Measurements from ENCODE around the gene ALDH1A1.

The ALDH1A1 gene

DNA sequence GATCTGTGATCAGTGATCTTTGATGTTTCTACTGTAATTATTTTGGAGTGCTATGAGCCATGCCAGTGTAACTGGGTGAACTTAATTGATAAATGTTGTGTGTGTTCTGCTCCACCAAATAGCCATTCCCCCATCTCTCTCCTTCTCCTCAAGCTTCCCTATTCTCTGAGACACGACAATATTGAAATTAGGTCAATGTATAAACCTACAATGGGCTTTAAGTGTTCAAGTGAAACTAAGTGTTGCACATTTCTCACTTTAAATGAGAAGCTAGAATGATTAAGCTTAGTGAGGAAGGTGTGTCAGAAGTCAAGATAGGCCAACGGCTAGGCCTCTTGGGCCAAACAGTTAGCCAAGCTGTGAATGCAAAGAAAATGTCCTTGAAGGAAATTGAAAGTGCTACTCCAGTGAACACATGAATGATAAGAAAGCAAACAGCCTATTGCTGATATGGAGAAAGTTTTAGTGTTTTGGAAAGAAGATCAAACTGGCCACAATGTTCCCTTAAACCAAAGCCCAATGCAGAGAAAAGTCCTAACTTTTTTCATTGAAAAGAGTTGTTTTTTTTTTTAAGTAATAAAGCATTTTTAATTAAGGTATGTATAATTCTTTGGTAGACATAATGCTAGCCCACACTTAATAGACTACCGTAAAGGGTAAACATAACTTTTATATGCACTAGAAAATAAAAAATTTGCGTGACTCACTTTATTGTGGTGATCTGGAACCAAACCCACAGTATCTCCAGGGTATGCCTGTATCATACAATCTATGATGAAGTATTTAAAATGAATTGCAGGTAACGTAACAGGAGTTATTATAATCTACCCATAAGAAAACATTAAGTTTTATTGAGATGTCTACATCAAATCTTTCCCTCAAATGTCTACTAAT, 42.5 kb upstream of the ALDH1A1 start:
- no peak for DNase-seq (ENCODE audit: low read depth)
- TF ChIP-seq POLR2A (IDR thresholded peaks at IDR 0.05; ENCODE audit: extremely low read depth, insufficient read length) (no peak), MYC (IDR thresholded peaks at IDR 0.05; ENCODE audit: low read depth, low read length) (no peak)
- TF ChIP-seq, protein P1, sequence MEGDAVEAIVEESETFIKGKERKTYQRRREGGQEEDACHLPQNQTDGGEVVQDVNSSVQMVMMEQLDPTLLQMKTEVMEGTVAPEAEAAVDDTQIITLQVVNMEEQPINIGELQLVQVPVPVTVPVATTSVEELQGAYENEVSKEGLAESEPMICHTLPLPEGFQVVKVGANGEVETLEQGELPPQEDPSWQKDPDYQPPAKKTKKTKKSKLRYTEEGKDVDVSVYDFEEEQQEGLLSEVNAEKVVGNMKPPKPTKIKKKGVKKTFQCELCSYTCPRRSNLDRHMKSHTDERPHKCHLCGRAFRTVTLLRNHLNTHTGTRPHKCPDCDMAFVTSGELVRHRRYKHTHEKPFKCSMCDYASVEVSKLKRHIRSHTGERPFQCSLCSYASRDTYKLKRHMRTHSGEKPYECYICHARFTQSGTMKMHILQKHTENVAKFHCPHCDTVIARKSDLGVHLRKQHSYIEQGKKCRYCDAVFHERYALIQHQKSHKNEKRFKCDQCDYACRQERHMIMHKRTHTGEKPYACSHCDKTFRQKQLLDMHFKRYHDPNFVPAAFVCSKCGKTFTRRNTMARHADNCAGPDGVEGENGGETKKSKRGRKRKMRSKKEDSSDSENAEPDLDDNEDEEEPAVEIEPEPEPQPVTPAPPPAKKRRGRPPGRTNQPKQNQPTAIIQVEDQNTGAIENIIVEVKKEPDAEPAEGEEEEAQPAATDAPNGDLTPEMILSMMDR (IDR thresholded peaks at IDR 0.05; ENCODE audit: low read depth, low read length), result no peak
- TF ChIP-seq, protein P2, sequence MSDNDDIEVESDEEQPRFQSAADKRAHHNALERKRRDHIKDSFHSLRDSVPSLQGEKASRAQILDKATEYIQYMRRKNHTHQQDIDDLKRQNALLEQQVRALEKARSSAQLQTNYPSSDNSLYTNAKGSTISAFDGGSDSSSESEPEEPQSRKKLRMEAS (IDR thresholded peaks at IDR 0.05; ENCODE audit: low read depth, low read length), result no peak
- no peak overlapping the region for H3K4me3 ChIP-seq (ENCODE audit: low read depth, low read length)

DNA sequence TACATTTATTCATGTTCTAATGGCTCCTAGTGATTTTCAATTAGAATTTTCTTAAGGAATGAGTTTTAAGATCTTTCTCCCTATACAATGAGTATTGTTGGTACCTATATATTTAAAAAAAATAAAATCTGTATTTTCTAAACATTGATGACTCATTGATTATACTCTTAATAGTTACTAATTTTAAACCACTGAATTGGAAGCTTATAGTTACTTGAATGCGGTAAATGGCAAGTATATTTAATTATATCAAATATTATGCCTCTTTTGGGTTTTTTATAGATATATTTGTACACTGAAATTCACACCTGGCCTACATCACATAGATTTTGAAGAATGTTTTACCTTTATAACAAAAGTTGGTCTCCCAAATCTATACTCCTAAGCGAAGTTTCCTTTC, 38.9 kb upstream of the ALDH1A1 start:
- TF ChIP-seq MYC (IDR thresholded peaks at IDR 0.05; ENCODE audit: low read depth, low read length), result no peak
- TF ChIP-seq, protein P1 (IDR thresholded peaks at IDR 0.05; ENCODE audit: low read depth, low read length), result no peak
- TF ChIP-seq, protein P2 (IDR thresholded peaks at IDR 0.05; ENCODE audit: low read depth, low read length), result no peak
- TF ChIP-seq POLR2A (IDR thresholded peaks at IDR 0.05; ENCODE audit: extremely low read depth, insufficient read length), result no peak
- H3K4me3 ChIP-seq (ENCODE audit: low read depth, low read length), result no peak overlapping the region

DNA sequence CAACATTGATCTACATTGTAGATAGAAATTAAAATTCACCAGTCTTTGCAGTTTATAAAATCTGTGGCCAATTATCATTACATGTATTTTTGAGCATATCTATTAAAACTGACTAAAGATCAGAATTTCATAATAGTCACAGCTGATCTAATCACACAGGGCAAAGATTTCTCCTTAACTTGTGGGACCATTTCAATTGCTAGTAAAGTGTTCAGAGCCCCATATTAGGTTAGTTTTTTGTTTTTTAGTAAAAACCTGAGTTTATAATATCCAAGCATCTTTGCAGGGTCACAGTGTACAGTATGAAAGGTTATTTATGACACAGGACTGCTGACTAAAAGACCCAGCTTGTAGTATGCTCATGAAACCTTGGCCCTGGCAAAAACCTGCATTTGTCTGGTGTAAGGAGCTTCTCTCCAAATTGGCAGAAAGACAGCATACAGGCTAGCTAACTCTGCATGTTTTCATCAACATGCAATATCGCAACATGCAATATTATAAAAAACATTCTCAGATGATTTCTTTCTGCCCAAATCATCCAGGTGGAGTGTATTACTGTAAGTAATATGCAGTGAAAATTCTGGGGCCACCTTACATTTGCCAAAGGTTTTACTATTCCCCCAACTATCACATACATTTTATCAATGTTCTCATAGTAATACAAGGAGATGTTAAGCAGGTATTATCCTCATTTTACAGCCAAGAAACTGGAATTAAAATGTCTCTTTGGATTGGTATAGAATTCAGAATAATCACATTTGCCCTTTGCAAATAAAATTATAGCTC, 37.7 kb upstream of the ALDH1A1 start:
- TF ChIP-seq POLR2A (IDR thresholded peaks at IDR 0.05; ENCODE audit: extremely low read depth, insufficient read length) (no peak), MYC (IDR thresholded peaks at IDR 0.05; ENCODE audit: low read depth, low read length) (no peak)
- TF ChIP-seq, protein P1 (IDR thresholded peaks at IDR 0.05; ENCODE audit: low read depth, low read length), result no peak
- TF ChIP-seq, protein P2 (IDR thresholded peaks at IDR 0.05; ENCODE audit: low read depth, low read length), result no peak
- DNase-seq (ENCODE audit: low read depth), result no peak
- no peak overlapping the region for H3K4me3 ChIP-seq (ENCODE audit: low read depth, low read length)

More for the DNA sequence above, 38.9 kb upstream of the ALDH1A1 start:
- DNase-seq (ENCODE audit: low read depth), result no peak

DNA sequence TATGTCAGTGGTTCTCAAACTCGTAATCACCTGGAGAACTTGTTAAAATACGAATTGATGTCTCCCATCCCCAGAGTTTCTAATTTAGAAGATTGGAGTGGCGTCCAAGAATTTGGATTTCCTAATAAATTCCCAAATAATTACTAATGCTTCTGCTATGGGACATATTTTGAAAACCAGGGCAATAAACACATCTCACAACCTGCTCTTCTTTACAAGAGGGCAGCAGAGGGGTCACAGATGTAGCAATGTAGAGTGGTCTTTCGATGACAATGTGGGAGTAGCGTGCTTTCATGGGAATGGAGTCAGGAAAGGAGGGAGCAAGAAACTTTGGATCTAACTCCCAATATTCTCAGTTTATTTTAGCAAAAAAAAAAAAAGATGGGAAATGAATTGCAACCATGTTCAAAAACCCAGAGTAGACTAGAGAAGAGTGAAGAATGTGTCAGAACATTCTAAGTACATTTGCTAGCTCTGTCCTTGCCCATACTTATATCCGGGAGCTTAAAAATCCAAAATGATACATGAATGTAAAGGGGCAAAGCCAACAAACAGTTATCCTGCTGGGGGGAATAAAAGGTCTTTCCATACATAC, 33.8 kb upstream of the ALDH1A1 start:
- DNase-seq (ENCODE audit: low read depth), result no peak
- no peak overlapping the region for H3K4me3 ChIP-seq (ENCODE audit: low read depth, low read length)
- TF ChIP-seq MYC (IDR thresholded peaks at IDR 0.05; ENCODE audit: low read depth, low read length) (no peak), POLR2A (IDR thresholded peaks at IDR 0.05; ENCODE audit: extremely low read depth, insufficient read length) (no peak)
- TF ChIP-seq, protein P2 (IDR thresholded peaks at IDR 0.05; ENCODE audit: low read depth, low read length), result no peak
- TF ChIP-seq, protein P1 (IDR thresholded peaks at IDR 0.05; ENCODE audit: low read depth, low read length), result no peak

DNA sequence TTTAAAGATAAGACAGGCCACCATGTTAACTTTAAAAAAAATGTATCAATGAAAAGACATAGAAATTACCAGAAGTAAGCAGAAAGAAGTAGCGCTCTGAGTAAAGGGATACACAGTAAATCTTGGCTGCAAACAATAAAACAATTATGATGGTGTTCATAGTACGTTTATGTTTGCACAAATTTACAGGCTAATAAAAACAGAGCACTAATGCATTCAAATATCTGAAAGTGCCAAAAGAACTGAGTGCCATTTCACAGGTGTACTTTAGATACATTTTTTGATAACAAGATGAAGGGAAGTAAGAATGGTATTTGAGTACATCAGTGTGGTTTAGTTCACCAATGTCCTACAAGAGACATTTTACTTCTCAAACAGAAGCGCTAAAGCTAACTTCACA, 32.9 kb upstream of the ALDH1A1 start:
- no peak overlapping the region for H3K4me3 ChIP-seq (ENCODE audit: low read depth, low read length)
- no peak for DNase-seq (ENCODE audit: low read depth)
- TF ChIP-seq POLR2A (IDR thresholded peaks at IDR 0.05; ENCODE audit: extremely low read depth, insufficient read length), result no peak
- TF ChIP-seq MYC (IDR thresholded peaks at IDR 0.05; ENCODE audit: low read depth, low read length), result no peak
- TF ChIP-seq, protein P1 (IDR thresholded peaks at IDR 0.05; ENCODE audit: low read depth, low read length), result no peak
- TF ChIP-seq, protein P2 (IDR thresholded peaks at IDR 0.05; ENCODE audit: low read depth, low read length), result no peak

Measured in NB4 (cell line).